NCI-H345 (cell line): ENCODE results near the gene EPC1.
"Not testable (repeated sequence)": the region's sequence is repeated elsewhere in the genome, so short reads cannot be mapped to it uniquely, and the experiment has no call there.

Experiments used
- DNase-seq: peaks from one replicate; lab custom pipeline; 2025; lab: John Stamatoyannopoulos, UW

EPC1 gene

GRCh38 chr10:32232378-32232777 lies 114.6 kb downstream of the EPC1 start:
- peak; percentile 31 for DNase-seq

- not testable (repeated sequence) for DNase-seq
Measured at GRCh38 chr10:32229788-32230187, 117.2 kb downstream of the EPC1 start.

- no peak for DNase-seq
Measured at GRCh38 chr10:32229170-32229569, 117.8 kb downstream of the EPC1 start.

GRCh38 chr10:32227802-32228201 lies 119.2 kb downstream of the EPC1 start:
- no peak for DNase-seq

GRCh38 chr10:32226624-32227023 lies 120.3 kb downstream of the EPC1 start:
- no peak for DNase-seq

- DNase-seq = no peak
Measured at GRCh38 chr10:32225976-32226375, 121.0 kb downstream of the EPC1 start.

GRCh38 chr10:32222376-32222775 lies 124.6 kb downstream of the EPC1 start:
- not testable (repeated sequence) for DNase-seq

- DNase-seq = not testable (repeated sequence)
Measured at GRCh38 chr10:32219156-32219555, 127.8 kb downstream of the EPC1 start.

- DNase-seq = not testable (repeated sequence)
Measured at GRCh38 chr10:32218206-32219044, 128.5 kb downstream of the EPC1 start.
